ENCODE measurements around the gene ANKRD1. TPM values are rescaled to one million over a fixed set of nuclear protein-coding genes. Genes with fewer than 3 reads are reported as not detected.

ANKRD1 gene
- total RNA-seq, 1 experiment from 2014 or later = 0.11 TPM

GRCh38 chr10:90968328-90969081, 47.6 kb upstream of the ANKRD1 start:
- Histone ChIP-seq H3K23me2 (ENCODE audit: insufficient read length, low read depth, low read length, poor library complexity, severe bottlenecking) (no peaks in the 10 kb centered on the region), H3K9me3 (ENCODE audit: control insufficient read depth, low read depth, low read length) (no peaks in the 10 kb centered on the region), H4K20me1 (ENCODE audit: control insufficient read depth, insufficient read depth, insufficient read length) (no peaks in the 10 kb centered on the region), H2BK20ac (ENCODE audit: low read depth, low read length, poor library complexity, severe bottlenecking) (no peak overlapping the region), H3K4ac (ENCODE audit: low read depth, low read length) (no peak overlapping the region), H3K14ac (ENCODE audit: insufficient read depth, low read length) (no peak overlapping the region), H2BK12ac (ENCODE audit: insufficient read length, low read depth, low read length) (no peak overlapping the region), H3K4me1 (ENCODE audit: insufficient read depth, low read length) (no peaks in the 10 kb centered on the region), H2BK15ac (ENCODE audit: low read depth, low read length) (no peak overlapping the region), H3T11ph (ENCODE audit: low read length) (no peak overlapping the region), H3K79me2 (ENCODE audit: insufficient read depth, low read length) (no peaks in the 10 kb centered on the region), H4K8ac (replicated peaks; ENCODE audit: insufficient read length, low read depth, low read length) (no peak overlapping the region), H3K79me1 (ENCODE audit: insufficient read depth, low read depth, low read length, poor library complexity, severe bottlenecking) (no peaks in the 10 kb centered on the region), H3K9ac (ENCODE audit: extremely low read depth, insufficient read length, low read length) (no peak overlapping the region), H3K18ac (ENCODE audit: insufficient read length, low read depth, low read length) (no peak overlapping the region), H3K4me2 (ENCODE audit: insufficient read depth, insufficient read length, low read length) (no peak overlapping the region), H2AK5ac (ENCODE audit: insufficient read length, low read length) (no peak overlapping the region), H4K91ac (ENCODE audit: insufficient read length, low read depth, low read length) (no peak overlapping the region), H2BK5ac (ENCODE audit: insufficient read length, low read length) (no peak overlapping the region), H3K23ac (ENCODE audit: insufficient read length, low read depth, low read length) (no peak overlapping the region), H3K27me3 (ENCODE audit: insufficient read depth, low read length) (no peaks in the 10 kb centered on the region), H3K56ac (ENCODE audit: insufficient read length, low read depth, low read length) (no peak overlapping the region), H3K27ac (ENCODE audit: insufficient read length, low read depth, low read length) (no peak overlapping the region), H2BK120ac (ENCODE audit: low read depth, low read length, poor library complexity, severe bottlenecking) (no peak overlapping the region), H4K5ac (ENCODE audit: insufficient read length, low read depth, low read length) (no peak overlapping the region), H2AFZ (ENCODE audit: low read length) (no peak overlapping the region)
- H3K36me3 Mint-ChIP-seq (ENCODE audit: insufficient read depth in 1 of 3, low read depth in 3 of 3) = no peaks in the 10 kb centered on the region
- H3K27me3 Mint-ChIP-seq (ENCODE audit: low read depth) = peaks cover 64% of the 10 kb centered on the region
- no peak overlapping the region for H3K27ac Mint-ChIP-seq
- H3K9me3 Mint-ChIP-seq = no peaks in the 10 kb centered on the region
- no CpG with 5 or more reads among the region's 6 CpGs for WGBS (ENCODE audit: extremely low coverage, insufficient read length, low lambda C conversion rate)
- no peak for DNase-seq
- no peaks in the 10 kb centered on the region for H3K4me1 Mint-ChIP-seq
- no peak for TF ChIP-seq CTCF (conservative IDR thresholded peaks at IDR 0.05)
- no peak overlapping the region for H3K4me3 Mint-ChIP-seq
